ENCODE results near the gene CCM2. TPM values are rescaled to one million over a fixed set of nuclear protein-coding genes. Genes with fewer than 3 reads are reported as not detected.
A peak's percentile ranks its signal among the peaks of the same experiment; 100 is the strongest.

CCM2 gene
- 10 to 100 TPM; 35.8 to 62.0 (median 51.9) TPM for total RNA-seq

DNA sequence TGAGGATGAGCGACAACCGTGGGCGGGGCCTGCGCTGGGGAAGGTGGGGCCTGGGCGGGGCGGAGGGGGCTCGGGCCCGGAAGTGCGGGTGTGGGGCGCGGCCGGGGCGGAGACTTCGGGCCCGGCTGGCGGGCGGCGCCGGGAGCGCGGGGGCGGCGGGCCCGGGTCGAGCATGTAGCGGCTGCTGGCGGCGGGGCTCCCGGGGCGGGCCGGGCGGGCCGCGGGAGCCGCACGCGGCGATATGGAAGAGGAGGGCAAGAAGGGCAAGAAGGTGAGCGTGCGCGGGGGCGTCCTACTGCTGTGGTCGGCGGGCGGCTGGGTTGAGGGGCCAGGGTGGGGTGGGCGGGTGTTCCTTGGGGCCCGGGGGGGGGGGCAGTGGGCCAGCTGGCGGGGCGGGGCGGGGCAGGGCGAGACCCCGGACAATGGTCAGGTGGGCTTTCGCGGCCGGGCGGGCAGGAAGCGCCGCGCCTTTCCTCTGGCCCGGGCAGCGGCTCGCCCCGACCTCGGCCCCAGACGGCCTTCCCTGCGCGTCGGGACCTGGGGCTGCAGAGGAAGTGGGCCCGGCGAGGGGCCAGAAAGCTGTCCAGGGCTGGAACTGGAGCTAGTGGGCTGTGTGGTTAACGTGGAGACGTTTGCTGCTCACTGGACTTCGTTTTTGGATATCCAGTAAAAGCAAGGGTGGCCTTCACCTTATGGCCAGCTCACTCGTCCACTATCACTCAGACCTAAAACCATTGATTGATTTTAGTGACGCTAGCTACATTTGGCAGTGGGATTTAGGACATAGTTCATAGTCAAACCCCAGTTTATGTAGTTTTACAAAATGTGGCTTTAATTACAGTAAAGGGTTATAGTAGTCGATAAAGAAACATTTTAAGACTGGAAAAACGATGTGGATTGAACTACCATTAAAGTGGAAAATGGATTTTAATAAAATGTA is at the start of gene CCM2:
Gene CCM2 (plus strand): TSS at position 109 of the 940 bp plus-strand sequence. CDS start 133 bp downstream, at position 242.
- H3K4me1 ChIP-seq, result peaks cover 0 to 33% (median 11%) of the 10 kb centered on the region in 3 donors
- no peaks in the 10 kb centered on the region for H3K36me3 ChIP-seq
- ATAC-seq, result peak; percentile 37
- peak within 1 kb of the TSS; percentile 75 to 90 for H3K4me3 ChIP-seq
- no peaks in the 10 kb centered on the region for H3K9me3 ChIP-seq
- WGBS, 2 donors (ENCODE audit: low coverage in 1 of 2), result 0 to 3% methylated on average over 2 to 5 of the region's 77 CpGs
- peak within 1 kb of the TSS; percentile 90 to 97 (median 93) for H3K27ac ChIP-seq
- no peaks in the 10 kb centered on the region for H3K27me3 ChIP-seq
- TF ChIP-seq POLR2A (IDR thresholded peaks at IDR 0.05), result peak; percentile 28 to 46
- no peak for TF ChIP-seq POLR2AphosphoS5 (IDR thresholded peaks at IDR 0.05)

DNA sequence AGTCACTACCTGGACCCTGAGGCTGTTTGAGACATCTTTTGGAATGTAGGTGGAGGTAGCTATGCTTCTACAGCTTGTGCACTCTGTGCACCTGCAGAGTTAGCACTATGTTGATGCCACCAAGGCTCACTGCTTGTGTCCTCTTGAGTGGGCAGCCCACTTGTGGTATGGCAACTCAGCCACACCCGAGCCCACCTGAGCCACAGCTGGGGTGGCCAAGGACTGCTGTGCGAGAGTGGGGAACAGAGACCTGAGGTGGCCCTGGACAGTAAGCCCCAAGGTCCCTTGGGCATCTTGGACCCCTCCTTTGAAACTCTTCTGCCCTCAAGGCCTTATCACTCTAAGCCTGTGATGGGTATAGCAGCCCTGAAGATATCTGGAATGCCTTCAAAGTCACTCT is 46.8 kb upstream of the CCM2 start:
- Histone ChIP-seq H3K27ac (no peak overlapping the region), H3K4me1 (no peaks in the 10 kb centered on the region), H3K36me3 (no peaks in the 10 kb centered on the region), H3K4me3 (no peak overlapping the region), H3K27me3 (peaks cover 24% of the 10 kb centered on the region), H3K9me3 (no peaks in the 10 kb centered on the region)
- 60% methylated on average over 1 of the region's 2 CpGs; no CpG with 5 or more reads in 1 of the 2 donors for WGBS, 2 donors (ENCODE audit: low coverage in 1 of 2)
- TF ChIP-seq EP300 (IDR thresholded peaks at IDR 0.05), result no peak
- TF ChIP-seq, protein P1, sequence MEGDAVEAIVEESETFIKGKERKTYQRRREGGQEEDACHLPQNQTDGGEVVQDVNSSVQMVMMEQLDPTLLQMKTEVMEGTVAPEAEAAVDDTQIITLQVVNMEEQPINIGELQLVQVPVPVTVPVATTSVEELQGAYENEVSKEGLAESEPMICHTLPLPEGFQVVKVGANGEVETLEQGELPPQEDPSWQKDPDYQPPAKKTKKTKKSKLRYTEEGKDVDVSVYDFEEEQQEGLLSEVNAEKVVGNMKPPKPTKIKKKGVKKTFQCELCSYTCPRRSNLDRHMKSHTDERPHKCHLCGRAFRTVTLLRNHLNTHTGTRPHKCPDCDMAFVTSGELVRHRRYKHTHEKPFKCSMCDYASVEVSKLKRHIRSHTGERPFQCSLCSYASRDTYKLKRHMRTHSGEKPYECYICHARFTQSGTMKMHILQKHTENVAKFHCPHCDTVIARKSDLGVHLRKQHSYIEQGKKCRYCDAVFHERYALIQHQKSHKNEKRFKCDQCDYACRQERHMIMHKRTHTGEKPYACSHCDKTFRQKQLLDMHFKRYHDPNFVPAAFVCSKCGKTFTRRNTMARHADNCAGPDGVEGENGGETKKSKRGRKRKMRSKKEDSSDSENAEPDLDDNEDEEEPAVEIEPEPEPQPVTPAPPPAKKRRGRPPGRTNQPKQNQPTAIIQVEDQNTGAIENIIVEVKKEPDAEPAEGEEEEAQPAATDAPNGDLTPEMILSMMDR (IDR thresholded peaks at IDR 0.05), result no peak
- no peak for ATAC-seq

DNA sequence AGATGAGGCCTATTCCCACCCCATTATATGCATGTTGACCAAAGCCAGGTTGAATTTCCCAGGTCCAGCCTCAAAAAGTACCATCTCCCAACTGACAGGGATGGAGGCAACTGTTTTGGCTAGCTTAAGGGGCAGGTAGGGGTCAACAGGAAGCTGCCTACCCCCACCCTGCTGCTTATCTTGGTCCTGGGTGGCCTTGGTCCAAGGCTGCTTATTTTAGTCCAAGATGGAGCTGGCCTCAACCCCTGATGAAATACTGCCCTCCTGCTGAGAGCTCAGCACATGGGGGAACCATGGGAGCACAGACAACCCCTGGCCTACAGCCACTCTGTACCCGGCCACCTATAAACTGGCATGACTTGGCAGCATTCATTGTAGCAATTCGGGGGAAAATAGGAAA is 44.3 kb upstream of the CCM2 start:
- TF ChIP-seq, protein P1 (IDR thresholded peaks at IDR 0.05), result no peak
- TF ChIP-seq EP300 (IDR thresholded peaks at IDR 0.05) (no peak), POLR2A (IDR thresholded peaks at IDR 0.05) (no peak)
- peaks cover 45% of the 10 kb centered on the region for H3K27me3 ChIP-seq
- H3K9me3 ChIP-seq, result no peaks in the 10 kb centered on the region
- H3K4me3 ChIP-seq, result no peak overlapping the region
- ATAC-seq, result no peak
- H3K4me1 ChIP-seq, result no peaks in the 10 kb centered on the region
- WGBS, 2 donors (ENCODE audit: low coverage in 1 of 2), result 75 to 80% methylated on average over 1 to 2 of the region's 2 CpGs
- no peaks in the 10 kb centered on the region for H3K36me3 ChIP-seq
- no peak overlapping the region for H3K27ac ChIP-seq

DNA sequence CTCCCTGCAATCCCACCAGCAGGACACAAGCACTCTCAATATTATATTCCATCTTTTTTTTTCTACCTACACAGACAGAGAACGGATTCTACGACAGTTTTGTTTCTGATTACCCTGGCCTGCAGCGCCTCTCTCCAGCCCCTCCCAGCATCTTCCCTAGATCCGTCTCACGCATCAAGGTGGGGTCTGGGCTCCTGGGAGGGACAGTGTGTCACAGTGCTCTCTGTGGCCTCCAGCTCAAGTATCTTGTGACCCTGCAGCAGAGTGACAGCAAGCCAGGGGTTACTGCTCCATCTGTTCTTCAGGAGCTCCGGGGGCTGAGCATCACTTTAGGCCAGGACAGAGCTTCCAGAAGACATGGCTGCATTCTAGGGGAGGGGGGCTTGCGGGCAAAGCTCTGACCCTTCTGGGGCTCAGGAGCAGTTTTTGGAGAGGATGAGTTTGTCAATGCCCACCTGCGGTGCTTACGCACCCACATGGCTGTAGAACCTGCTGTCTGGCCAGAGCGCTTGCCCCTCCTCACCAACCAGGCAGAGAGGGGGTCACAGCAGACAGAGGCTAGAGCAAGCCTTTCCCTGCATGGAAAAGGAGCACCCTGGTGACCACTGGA is 43.7 kb upstream of the CCM2 start:
- no peak for ATAC-seq
- no peaks in the 10 kb centered on the region for H3K9me3 ChIP-seq
- no peak overlapping the region for H3K27ac ChIP-seq
- TF ChIP-seq POLR2AphosphoS5 (IDR thresholded peaks at IDR 0.05) (no peak), POLR2A (IDR thresholded peaks at IDR 0.05) (no peak), EP300 (IDR thresholded peaks at IDR 0.05) (no peak)
- TF ChIP-seq, protein P1 (IDR thresholded peaks at IDR 0.05), result no peak
- no peaks in the 10 kb centered on the region for H3K36me3 ChIP-seq
- H3K4me3 ChIP-seq, result no peak overlapping the region
- H3K4me1 ChIP-seq, result no peaks in the 10 kb centered on the region
- 74 to 92% methylated on average over 2 to 5 of the region's 10 CpGs for WGBS, 2 donors (ENCODE audit: low coverage in 1 of 2)
- peaks cover 45% of the 10 kb centered on the region for H3K27me3 ChIP-seq

DNA sequence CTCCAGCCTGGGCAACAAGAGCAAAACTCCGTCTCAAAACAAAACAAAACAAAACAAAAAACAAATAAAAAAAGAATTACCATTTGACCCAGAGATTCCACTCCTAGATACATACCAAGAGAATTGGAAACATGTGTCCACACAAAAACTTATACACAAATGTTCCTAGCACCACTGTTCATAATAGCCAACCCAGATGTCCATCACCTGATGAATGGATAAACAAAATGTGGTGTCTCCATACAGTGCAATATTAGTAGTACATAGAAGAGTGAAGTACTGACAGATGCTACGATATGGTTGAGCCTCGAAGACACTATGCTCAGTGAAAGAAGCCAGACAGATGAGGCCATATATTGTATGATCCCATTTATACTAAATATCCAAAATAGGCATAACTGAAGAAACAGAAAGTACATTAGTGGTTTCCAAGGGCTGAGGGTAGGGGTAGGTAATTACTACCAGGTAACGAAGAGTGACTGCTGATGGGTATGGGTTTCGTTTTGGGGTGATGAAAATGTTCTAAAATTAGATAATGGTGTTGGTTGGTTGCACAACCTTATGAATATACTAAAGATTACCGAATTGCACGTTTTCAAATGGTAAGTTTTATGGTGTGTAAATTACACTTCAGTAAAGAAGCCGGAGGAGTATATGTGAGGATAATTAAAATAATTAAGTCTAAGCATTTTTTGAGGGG is 41.2 kb upstream of the CCM2 start:
- WGBS, 2 donors (ENCODE audit: low coverage in 1 of 2), result 66 to 79% methylated on average over 6 to 8 of the region's 8 CpGs
- Histone ChIP-seq H3K9me3 (no peaks in the 10 kb centered on the region), H3K27ac (no peak overlapping the region), H3K36me3 (no peaks in the 10 kb centered on the region), H3K4me1 (peaks cover 0 to 17% (median 10%) of the 10 kb centered on the region in 3 donors), H3K27me3 (peaks cover 61% of the 10 kb centered on the region), H3K4me3 (no peak overlapping the region)
- no peak for ATAC-seq
- TF ChIP-seq EP300 (IDR thresholded peaks at IDR 0.05) (no peak), POLR2A (IDR thresholded peaks at IDR 0.05) (no peak), POLR2AphosphoS5 (IDR thresholded peaks at IDR 0.05) (no peak)
- TF ChIP-seq, protein P1 (IDR thresholded peaks at IDR 0.05), result no peak
